HG03066 (cell line): ENCODE measurements around the gene SPDL1.
"Not testable (repeated sequence)": the region's sequence is repeated elsewhere in the genome, so short reads cannot be mapped to it uniquely, and the experiment has no call there.

ENCODE experiments used
- ATAC-seq: cut with Tn5 transposase; IDR thresholded peaks from one replicate; pipeline ENCODE4 v1.9.1; 2021; ENCODE audit warnings: low read depth; ENCODE audit not compliant: unreplicated experiment

SPDL1 gene

DNA sequence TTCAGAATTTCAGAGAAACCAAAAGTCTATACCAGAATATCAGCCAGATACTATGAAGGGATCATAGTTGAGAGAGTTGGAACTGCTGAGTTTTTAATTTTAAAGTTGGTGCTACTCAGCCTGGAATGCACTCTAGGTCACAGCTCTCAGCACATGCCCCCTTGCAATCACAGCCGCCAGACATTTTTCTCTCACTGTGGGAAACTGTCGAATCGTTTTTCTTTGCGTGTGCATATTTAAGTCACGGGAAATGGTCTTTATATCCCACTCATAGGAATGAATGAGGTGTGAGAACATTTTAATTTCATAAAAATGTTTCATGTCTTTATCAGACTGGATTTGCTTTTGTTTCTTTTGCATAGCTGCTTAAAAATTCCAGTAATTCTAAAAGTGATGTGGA, 12.2 kb upstream of the SPDL1 start:
- no peak for ATAC-seq

DNA sequence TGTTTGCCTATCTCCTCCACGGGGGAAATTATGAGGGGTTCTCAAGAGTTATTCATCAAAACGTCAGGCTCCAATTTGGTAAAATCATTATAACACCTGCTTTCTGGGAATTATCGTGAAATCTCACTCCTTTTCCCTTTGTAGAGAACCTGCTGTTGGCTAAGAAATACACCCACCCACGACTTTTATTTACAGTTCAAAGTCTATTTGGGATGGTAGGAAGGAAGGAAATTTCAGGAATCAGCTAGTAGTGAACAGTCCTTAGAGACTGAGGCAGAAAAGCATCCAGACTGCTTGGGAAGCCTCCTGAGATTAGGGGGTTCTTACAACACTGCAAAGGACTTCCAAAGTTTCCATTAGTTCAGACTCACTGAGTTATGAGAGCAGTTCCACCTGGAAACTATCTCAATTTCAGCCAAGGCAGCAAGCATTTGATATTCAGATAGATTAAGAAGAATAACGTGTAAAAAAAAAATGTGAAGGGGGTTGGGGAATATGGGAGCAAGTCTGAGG, 9.4 kb upstream of the SPDL1 start:
- no peak for ATAC-seq

DNA sequence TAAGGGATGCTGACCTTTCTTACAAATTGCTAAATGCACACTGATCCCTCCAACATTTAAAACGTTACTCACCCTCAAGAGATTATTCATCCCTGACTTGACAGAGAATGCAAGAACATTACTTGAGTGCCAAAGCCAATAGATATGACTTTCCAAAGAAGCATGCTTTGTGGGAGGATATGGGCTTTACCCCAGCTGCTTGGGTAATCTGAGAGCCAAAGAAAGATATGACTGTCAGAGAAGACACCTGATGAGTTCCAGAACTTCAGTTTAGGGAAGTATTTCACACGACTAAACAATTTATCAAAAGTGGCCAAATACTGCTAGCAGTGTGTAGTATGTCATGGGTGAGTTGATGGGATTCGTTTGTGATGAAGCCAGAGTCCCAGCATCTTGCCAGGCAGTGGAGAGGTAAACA, 7.4 kb upstream of the SPDL1 start:
- ATAC-seq: no peak

DNA sequence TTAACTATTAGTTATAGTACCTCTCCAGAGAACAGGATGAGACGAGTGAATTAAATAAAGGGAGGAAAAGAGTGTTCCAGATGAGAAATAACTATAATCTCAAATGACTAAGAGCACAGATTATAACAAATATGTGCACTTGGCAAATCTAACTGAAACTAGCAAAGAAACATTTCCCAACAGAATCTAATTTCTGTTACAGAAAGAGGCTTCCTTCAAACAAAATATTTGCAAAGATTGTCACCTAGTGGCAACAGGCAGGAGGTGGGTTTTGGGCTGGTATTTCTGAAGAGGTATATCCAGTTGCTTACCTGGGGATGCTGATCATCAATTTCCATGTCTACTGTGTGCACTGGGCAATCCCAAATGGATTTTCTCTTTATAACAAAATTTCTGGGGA, 5.6 kb upstream of the SPDL1 start:
- no peak for ATAC-seq

DNA sequence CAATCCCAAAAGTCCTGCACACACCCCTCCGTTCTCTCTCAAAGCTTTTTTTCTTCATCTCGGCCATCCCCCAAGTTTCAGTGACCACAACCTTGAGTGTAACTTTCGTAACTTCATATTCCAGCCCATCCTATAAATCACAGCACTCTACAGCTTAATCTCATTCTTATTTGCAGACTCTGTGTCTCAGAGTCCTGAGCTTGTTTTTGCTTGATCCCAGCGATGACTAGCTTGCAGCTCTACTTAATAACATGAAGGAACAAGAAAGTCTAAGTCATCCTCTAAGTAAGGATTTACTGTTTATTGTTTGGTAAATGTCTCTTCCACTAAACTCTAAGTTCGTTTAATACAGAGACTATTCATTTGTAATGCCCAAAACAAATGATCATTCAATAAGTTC, 2.6 kb upstream of the SPDL1 start:
- no peak for ATAC-seq

DNA sequence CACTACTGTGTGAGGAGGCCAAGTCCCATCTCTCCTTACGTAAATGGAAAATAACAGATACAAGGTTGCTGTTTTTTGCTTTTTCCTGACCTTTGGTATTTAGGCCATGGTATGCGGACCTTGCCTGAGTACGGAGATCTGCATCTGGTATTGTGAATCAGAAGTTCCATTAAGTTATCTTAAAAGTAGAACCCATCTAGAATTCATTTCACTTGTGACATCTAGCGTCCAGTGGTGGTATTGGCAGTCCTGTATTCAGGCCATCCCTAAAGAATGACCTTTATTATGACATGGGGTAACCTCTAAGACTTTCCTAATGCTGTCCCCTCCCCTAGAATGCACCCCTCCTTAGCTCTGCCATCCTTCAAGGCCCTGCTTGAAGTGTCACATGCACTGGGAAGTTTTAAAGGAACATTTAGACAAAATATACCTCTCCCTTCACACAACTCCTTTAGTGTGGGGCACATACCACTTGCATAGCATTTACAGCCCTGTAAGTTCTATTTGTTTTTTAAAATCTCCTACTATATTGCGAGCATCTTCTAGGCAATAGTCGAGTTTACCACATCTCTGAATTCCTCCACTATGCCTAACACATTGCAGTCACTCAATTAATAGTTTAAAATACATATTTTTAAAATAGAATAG, 1.9 kb upstream of the SPDL1 start:
- peak; percentile 49 for ATAC-seq

DNA sequence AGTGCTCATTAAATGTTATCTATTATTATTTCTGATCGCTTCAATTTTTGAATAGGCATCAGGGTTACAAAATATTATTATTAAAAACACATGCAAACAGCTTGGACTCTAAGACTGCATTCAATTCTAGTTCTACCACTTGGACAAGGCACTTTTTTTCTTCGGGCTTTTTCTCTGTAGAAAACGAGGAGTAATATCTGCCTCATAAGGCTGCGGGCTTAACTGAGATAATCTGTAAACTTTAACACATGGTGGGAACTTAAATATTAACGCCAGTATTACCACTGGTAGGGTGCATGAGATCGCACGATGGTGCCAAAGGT, 511 bp upstream of the SPDL1 start:
- ATAC-seq: peak; percentile 35

DNA sequence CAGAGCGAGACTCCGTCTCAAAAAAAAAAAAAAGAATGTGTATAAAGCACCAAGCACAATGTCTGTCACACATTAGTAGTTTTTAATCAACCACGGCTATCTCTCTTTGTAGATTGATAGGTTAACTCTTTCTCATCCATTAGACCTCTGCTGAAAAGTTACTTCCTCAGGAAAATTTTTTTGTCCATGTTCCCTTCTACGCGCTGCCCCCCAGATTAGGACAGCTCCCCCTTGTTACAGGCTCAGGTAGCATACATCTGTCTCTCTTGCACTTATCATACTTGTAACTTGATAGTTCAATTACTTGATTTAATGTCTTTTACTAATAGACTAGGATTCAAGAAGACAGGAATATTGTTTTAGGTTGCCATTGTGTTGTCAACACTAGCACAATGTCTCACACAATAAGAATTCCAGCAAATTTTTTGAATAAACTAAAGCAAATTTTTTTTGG, 1.5 kb downstream of the SPDL1 start:
- no peak for ATAC-seq

DNA sequence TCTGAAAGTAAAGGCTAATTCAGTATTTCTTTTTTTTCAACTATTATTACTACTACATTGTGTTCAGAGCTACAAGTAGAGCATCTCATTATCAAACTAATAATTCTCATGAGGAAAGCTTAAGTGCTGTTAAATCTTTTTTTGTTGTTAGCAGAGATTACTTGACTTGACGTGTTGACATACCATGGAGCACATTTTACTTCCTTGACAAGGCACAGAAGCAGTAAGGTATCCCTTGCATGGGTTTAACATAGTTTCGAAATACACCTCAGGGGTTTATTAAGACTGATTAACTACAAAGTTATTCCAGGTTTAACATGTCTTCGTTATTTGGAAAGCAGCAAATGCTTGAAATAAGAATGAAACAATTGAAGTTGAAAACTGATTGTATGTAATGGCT, 7.0 kb downstream of the SPDL1 start:
- no peak for ATAC-seq

DNA sequence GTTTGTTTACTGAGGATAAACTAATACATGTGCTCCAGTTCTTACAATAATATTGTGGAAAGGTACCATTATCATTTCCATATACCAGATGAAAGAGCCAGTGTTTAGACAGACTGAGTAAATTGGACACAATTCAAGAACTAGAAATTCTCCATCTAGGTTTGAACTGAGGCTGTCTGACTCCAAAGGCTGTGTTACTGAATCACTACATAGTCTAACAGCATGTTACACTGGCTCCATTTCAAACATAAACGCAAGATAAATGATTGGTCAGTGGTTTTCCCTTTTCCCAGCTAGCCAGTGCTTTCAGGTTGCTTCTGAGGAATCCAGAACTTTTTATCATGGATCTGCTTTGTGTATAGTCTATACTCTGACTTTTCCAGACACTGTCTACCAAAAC, 8.1 kb downstream of the SPDL1 start:
- no peak for ATAC-seq

DNA sequence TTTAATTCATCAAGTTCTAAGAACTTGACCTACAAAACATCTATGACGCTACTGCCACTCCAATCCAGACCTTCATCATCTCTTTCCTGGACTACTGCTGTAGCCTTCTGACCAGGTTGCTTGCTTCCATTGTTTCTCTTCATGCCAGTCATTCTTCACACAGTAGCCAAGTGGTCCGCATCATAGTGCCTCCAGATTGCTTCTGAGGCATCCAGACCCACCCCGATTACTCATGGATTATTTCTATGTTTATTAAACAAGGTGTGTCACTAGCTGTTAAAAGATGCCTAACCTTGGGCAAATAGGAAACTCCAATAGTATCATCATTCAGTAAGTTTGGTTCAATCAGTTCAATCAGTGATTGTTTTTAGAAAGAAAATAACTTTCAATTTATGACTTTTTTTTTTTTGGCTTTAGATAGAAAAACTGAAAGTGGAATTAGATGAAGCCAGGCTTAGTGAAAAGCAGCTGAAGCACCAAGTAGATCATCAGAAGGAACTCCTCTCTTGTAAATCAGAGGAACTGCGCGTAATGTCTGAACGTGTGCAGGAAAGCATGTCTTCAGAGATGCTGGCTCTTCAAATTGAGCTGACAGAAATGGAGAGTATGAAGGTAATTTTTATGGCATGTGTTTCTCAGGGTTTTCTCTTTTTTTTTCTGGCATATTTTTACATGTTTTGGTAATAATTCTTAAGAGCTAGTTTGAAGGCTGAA, 9.5 kb downstream of the SPDL1 start:
- no peak for ATAC-seq

DNA sequence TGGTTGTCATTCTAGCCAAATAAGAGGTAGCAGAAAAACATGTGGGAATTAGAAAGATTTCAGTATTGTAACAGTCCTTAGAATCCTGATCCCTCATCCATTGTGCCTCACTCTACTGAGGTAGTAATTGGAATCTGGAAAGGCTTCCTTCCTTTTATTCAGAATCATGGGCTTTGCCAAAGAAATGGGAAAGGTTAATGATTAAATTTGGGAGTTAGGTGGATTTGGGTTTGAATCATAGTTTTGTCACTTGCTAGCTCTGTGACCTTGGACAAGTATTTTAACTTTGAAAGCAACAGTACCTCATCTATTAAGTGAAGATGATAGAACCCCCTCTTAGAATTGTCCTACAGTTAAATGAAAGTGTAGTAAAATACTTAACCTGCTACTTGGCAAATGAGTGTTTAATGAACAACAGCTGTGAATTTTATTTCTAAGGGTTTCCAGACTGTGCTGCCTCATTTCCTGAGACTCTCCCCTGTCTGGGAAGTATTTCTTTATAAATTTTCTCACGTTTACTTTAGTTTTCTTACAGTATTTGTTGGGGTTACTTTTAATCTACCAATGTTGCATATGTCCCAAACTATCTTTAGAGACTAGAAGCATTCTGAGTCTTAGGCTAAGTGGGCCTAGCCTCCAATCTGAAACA, 11.7 kb downstream of the SPDL1 start:
- ATAC-seq: no peak

DNA sequence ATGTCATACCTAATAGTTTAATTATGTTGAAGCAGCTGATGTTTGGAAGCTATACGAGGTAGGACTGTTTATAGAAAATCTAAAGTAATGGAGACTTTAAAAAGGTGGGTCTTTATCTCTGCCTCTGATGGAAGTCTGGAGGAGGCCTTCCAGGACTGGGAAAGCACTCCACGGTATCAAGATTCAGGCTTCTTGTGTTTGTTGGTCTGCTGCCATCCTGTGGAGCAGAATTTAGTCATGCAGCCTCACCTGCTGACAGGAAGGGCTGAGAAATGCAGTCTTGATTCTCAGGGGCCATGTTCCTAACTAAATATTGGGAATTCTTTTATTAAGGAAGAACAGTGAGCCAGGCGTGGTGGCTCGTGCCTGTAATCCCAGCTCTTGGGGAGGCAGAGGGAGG, 15.9 kb downstream of the SPDL1 start:
- no peak for ATAC-seq

DNA sequence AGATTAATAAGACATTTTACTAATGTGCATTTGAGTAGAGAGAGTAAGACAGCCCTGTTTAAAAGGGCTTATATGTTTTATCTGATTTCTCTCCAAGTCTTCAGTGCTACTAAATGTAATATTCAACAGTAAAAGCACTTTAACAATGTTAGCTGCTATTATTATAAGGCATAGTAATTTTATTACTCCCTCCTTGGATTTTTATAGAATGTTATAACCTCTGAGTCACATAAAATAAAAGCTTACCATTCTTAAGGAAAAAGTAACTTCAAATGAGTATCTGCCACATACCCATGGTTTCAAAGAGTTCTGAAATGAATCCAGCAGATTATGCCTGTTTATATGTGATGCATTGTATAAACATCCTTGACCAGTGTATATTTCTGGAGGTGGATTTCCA, 19.0 kb downstream of the SPDL1 start:
- ATAC-seq: no peak

DNA sequence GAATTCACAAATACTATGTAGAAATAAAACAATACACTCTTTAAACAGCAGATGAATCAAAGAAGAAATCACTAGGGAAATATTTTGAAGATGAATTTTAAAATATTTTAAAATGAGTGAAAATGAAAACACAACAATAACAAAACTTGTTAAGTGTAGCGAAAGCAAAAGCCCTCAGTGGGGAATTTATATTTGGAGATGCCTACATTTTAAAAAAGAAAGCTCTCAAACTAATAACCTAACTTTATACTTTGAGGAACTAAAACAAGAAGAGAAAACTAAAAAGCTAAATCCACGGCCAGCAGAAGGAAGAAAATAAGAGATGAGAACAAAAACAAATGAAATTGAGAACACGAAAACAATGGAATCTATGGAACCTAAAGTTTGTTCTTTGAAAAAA, 22.7 kb downstream of the SPDL1 start:
- ATAC-seq: no peak

DNA sequence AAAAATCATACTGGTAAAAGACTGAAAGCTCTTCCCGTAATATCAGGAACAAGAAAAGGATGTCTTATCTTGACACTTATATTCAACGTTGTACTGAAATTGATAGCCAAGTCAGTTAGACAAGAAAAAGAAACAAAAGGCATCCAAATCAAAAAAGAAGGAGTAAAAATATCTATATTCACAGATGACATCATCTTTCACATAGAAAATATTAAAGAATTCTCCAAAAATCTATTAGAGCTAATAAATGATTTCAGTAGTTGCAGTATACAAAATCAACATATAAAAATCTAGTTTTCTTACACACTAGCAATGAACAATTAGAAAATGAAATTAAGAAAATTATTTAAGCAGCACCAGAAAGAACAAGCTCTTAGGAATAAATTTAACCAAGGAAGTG, 24.3 kb downstream of the SPDL1 start:
- no peak for ATAC-seq

DNA sequence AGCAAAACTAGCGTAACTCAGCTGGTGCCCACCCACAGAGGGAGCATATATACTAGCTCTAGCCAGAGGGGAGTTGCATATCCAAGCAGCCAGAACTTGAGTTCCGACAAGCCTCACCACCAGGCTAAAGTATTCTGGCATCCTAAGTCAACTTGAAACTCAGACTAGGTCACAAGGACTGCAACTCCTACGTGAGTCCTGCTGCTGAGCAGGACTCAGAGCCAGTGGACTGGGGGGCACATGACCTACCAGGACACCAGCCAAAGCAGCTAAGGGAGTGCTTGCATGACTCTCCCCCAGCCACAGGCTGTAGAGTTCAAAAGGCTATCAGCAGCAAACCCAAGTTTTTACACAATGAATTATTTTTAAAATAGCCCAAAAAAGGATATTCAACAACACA, 26.1 kb downstream of the SPDL1 start:
- no peak for ATAC-seq

DNA sequence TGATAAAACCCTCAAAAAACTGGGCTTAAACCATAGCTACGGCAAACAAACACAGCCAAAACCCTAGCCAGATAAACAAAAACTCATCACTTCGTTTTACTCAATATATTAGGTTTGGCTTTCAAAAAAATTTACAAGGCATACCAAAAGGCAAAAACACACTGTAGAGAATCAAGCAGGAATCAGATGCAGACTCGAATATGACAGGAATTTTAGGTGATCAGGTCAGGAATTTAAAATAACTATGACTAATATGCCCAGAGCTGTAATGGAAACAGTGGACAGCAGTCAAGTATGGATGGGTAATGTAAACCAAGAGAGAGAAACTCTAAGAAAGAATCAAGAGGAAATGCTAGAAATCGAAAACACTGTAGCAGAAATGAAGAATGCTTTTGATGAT, 27.0 kb downstream of the SPDL1 start:
- ATAC-seq: no peak

DNA sequence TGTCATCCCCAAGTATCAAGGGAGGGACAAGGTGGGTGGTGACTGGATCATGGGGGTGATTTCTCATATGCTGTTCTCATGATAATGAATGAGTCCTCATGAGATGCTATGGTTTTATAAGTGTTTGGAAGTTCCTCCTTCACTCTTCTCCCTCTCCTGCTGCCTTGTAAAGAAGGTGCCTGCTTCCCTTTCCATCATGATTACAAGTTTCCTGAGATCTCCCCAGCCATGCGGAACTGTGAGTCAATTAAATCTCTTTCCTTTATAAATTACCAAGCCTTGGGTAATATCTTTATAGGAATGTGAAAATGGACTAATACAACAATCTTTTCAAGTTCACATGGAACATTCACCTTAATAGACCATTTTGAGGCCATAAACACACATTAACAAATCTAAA, 32.0 kb downstream of the SPDL1 start:
- no peak for ATAC-seq

DNA sequence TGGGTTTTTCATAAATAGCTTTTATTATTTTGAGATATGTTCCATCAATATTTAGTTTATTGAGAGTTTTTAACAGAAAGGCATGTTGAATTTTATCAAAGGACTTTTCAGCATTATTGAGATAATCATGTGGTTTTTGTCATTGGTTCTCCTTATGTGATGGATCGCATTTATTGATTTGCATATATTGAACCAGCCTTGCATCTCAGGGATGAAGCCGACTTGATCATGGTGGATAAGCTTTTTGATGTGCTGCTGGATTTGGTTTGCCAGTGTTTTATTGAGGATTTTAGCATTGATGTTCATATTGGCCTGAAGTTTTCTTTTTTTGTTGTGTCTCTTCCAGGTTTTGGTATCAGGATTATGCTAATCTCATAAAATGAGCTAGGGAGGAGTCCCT, 40.7 kb downstream of the SPDL1 start:
- not testable (repeated sequence) for ATAC-seq

DNA sequence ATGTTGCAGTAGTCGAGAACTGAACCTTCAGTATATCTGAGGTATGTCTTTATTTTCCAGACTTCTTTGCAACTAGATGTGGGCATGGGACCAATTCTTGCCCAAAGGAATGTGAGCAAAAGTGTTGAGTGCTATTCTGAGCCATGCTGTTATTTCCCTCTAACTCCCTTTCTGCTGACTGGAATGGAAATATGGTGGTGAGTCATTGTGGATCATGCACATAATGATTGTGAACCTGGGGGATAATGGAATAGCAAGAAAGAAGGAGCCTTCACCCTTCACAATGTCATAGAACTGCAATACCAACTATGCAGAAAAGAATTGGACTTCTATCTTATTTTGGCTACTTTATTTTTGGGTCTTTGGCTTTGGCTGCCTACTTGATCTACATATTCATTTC, 43.2 kb downstream of the SPDL1 start:
- no peak for ATAC-seq

DNA sequence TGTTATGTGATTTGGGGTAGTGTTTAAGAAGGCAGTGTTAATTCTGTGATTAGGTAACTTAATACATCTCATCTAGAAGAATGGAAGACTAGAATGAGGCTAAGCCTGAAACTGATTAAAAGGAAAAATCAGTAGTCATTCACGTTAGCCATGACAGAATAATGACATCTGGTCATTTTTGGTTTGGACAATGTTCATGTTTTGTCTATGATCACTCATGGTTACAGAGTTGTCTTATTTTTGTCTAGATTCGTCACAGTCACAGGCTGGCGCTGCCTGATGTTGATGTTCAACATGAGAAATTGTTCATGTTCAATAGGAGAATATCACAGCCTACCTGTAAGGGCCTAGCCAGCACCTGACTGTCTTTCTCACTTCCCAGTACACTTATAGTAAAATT, 44.0 kb downstream of the SPDL1 start:
- no peak for ATAC-seq
